Liver (tissue), 9 donors: Measurements from ENCODE around the gene PARD3. TPM values are rescaled to one million over a fixed set of nuclear protein-coding genes. Genes with fewer than 3 reads are reported as not detected.

Experiments
- DNase-seq: peaks from one replicate; pipeline ENCODE4 v3.0.0-alpha.2; 2017; ENCODE audit warnings: low spot score
- H3K27ac ChIP-seq, 2 donors: one replicate each; pipeline ENCODE4 v1.7.0; 2013; ENCODE audit warnings: inconsistent platforms in 2 of 2, low read length in 2 of 2, control low read depth in 1 of 2, low read depth in 1 of 2, mild to moderate bottlenecking in 1 of 2
- H3K27me3 ChIP-seq, 4 donors: one replicate each; pipeline versions ENCODE4 v1.6.1 to v1.7.0; 2013; ENCODE audit warnings: low read length in 3 of 4, inconsistent platforms in 1 of 4, mild to moderate bottlenecking in 1 of 4, moderate library complexity in 1 of 4; ENCODE audit not compliant: control insufficient read depth in 4 of 4, insufficient read depth in 4 of 4
- H3K36me3 ChIP-seq, 4 donors: one replicate each; pipeline versions ENCODE4 v1.6.1 to v1.7.0; 2013; ENCODE audit warnings: low read length in 3 of 4, mild to moderate bottlenecking in 3 of 4, low read depth in 1 of 4, moderate library complexity in 1 of 4; ENCODE audit not compliant: control insufficient read depth in 4 of 4, insufficient read depth in 3 of 4
- H3K4me1 ChIP-seq, 4 donors: one replicate each; pipeline versions ENCODE4 v1.6.1 to v1.7.0; 2013; ENCODE audit warnings: low read length in 3 of 4, mild to moderate bottlenecking in 3 of 4, moderate library complexity in 1 of 4; ENCODE audit not compliant: control insufficient read depth in 4 of 4, insufficient read depth in 4 of 4
- H3K4me3 ChIP-seq, 3 donors: one replicate each; pipeline versions ENCODE4 v1.6.1 to v1.7.0; 2013; ENCODE audit warnings: low read length in 3 of 3, control low read depth in 1 of 3, low read depth in 1 of 3, mild to moderate bottlenecking in 1 of 3
- H3K9ac ChIP-seq, 2 donors: one replicate each; pipeline ENCODE4 v1.7.0; 2013; ENCODE audit warnings: low read length in 2 of 2, mild to moderate bottlenecking in 2 of 2, moderate library complexity in 2 of 2, control low read depth in 1 of 2, low read depth in 1 of 2
- H3K9me3 ChIP-seq, 4 donors: one replicate each; pipeline versions ENCODE4 v1.6.1 to v1.7.0; 2013; ENCODE audit warnings: low read length in 3 of 4; ENCODE audit not compliant: control insufficient read depth in 4 of 4
- CTCF ChIP-seq: fragments of 150-350 bp; IDR thresholded peaks from 2 replicates; pipeline ENCODE4 v1.5.1; 2017; ENCODE audit warnings: improper control_type of control experiment, low read depth, low read length; ENCODE audit not compliant: missing input control
- EGR1 ChIP-seq, 2 donors: IDR thresholded peaks; 2 replicates each; pipeline ENCODE4 v1.6.1; 2016 to 2018; ENCODE audit warnings: antibody characterized with exemption in 2 of 2, low read depth in 2 of 2
- FOXA1 ChIP-seq: IDR thresholded peaks from 2 replicates; pipeline ENCODE4 v1.6.1; 2016; ENCODE audit warnings: antibody characterized with exemption
- FOXA2 ChIP-seq: IDR thresholded peaks from 2 replicates; pipeline ENCODE4 v1.6.1; 2016; ENCODE audit warnings: antibody characterized with exemption
- GABPA ChIP-seq, 2 donors: IDR thresholded peaks in 1 of 2; conservative IDR thresholded peaks in 1 of 2; 2 replicates each; pipeline ENCODE4 v1.6.1; 2016; ENCODE audit warnings: antibody characterized with exemption in 2 of 2, mild to moderate bottlenecking in 1 of 2, moderate library complexity in 1 of 2
- HNF4A ChIP-seq, 2 donors: conservative IDR thresholded peaks; 2 replicates each; pipeline ENCODE4 v1.6.1; 2016; ENCODE audit warnings: antibody characterized with exemption in 2 of 2, mild to moderate bottlenecking in 2 of 2
- HNF4G ChIP-seq: IDR thresholded peaks from 2 replicates; pipeline ENCODE4 v1.6.1; 2016; ENCODE audit warnings: antibody characterized with exemption
- JUND ChIP-seq, 2 donors: IDR thresholded peaks; 2 replicates each; pipeline ENCODE4 v1.6.1; 2016; ENCODE audit warnings: antibody characterized with exemption in 2 of 2
- NR2F2 ChIP-seq: IDR thresholded peaks from 2 replicates; pipeline ENCODE4 v1.6.1; 2016; ENCODE audit warnings: antibody characterized with exemption
- RAD21 ChIP-seq, 2 donors: IDR thresholded peaks; 2 replicates each; pipeline ENCODE4 v1.6.1; 2016; ENCODE audit warnings: antibody characterized with exemption in 2 of 2, mild to moderate bottlenecking in 2 of 2
- RXRA ChIP-seq, 2 donors: IDR thresholded peaks; 2 replicates each; pipeline ENCODE4 v1.6.1; 2017 to 2018; ENCODE audit warnings: antibody characterized with exemption in 2 of 2, mild to moderate bottlenecking in 1 of 2
- SP1 ChIP-seq: IDR thresholded peaks from 2 replicates; pipeline ENCODE4 v1.6.1; 2018; ENCODE audit warnings: antibody characterized with exemption, mild to moderate bottlenecking
- TAF1 ChIP-seq: conservative IDR thresholded peaks from 2 replicates; pipeline ENCODE4 v1.6.1; 2016; ENCODE audit warnings: antibody characterized with exemption, mild to moderate bottlenecking
- YY1 ChIP-seq: IDR thresholded peaks from 2 replicates; pipeline ENCODE4 v1.6.1; 2016; ENCODE audit warnings: antibody characterized with exemption, mild to moderate bottlenecking
- ZBTB33 ChIP-seq: IDR thresholded peaks from 2 replicates; pipeline ENCODE4 v1.6.1; 2016; ENCODE audit warnings: antibody characterized with exemption
- WGBS: extraction: QIAGEN DNeasy Blood & Tissue Kit; methylation state at CpG from one replicate; pipeline ENCODE4 v1.1.7; 2013; 5-methylcytosine and 5-hydroxymethylcytosine counted together
- polyA plus RNA-seq, 2 donors: library from polyadenylated mRNA; stranded (reverse) in 1 of 2; unstranded in 1 of 2; fragments of 200-250 nt in 1 of 2; fragments of >200 nt in 1 of 2; fragmentation: Nextera tagmentation in 1 of 2; extraction: Ambion mirVana in 1 of 2; gene quantifications; one replicate each; pipeline versions ENCODE4 v1.2.1 to v1.2.3, GENCODE V29; 2013 to 2015
- total RNA-seq, 2 donors: library from RNA; depleted of rRNA; stranded (reverse); fragments of >200 nt; gene quantifications; one replicate each; pipeline ENCODE4 v1.2.3, GENCODE V29; 2014
- TF ChIP-seq, protein P1 (sequence below): IDR thresholded peaks from 2 replicates; pipeline ENCODE4 v1.6.1; 2016; ENCODE audit warnings: antibody characterized with exemption
- TF ChIP-seq, protein P2 (sequence below): IDR thresholded peaks from 2 replicates; pipeline ENCODE4 v1.6.1; 2016; ENCODE audit warnings: antibody characterized with exemption
- TF ChIP-seq, protein P3 (sequence below): IDR thresholded peaks from 2 replicates; pipeline ENCODE4 v1.6.1; 2016; ENCODE audit warnings: antibody characterized with exemption, mild to moderate bottlenecking
- donor health status: healthy.
- donor health status: healthy.
- donor health status: healthy.
- donor health status: healthy.
- donor health status: healthy.

PARD3 gene
- total and polyA plus RNA-seq, 4 donors, result 12.3 to 43.8 (median 13.5) TPM

DNA sequence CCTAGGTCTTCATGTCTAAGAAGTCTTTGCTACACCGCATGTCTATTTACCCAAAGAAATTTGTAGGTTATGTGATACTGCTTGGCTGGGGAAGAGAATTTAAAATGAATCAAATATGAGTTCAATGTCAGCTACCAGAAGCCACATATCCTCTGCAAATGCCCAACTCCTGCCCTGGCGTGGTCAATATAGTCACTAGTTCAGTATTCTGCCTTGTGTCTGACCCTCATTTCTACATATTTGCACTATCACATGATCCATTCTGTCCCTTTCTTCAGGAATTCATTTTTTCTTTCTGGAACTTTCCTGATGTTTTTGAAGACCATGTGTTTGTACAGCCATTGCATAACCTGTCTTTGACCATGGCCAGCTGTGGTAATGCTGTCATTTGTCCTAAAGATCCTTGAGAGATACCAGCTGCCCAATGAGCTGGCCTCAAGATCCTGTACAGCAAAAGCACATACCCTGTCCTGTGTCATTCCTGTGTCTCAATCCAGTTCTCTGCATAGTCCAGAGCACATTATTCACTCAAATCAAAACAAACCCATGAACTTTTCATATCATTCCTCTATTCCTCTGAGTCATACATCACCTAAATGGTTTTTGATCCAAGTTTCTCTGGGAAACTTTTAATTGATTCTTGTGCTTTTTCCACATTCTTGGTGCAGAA, 524.5 kb downstream of the PARD3 start:
- DNase-seq, result no peak
- H3K4me1 ChIP-seq, result peaks cover 0 to 5% (median 1%) of the 10 kb centered on the region in 4 donors
- H3K4me3 ChIP-seq, result no peak overlapping the region
- no peaks in the 10 kb centered on the region for H3K36me3 ChIP-seq
- WGBS, result 96% methylated on average over 2 of the region's 2 CpGs
- H3K9ac ChIP-seq, result no peak overlapping the region
- TF ChIP-seq YY1 (no peak), RAD21 (IDR thresholded peaks at IDR 0.05) (peak in 1 of 2 donors; percentile 12), TAF1 (no peak), RXRA (IDR thresholded peaks at IDR 0.05) (no peak), EGR1 (IDR thresholded peaks at IDR 0.05; ENCODE audit: low read depth in 2 of 2) (no peak), ZBTB33 (no peak), FOXA1 (no peak), CTCF (no peak), NR2F2 (peak; percentile 39), FOXA2 (no peak), GABPA (IDR thresholded peaks at IDR 0.05 in 1 of 2, conservative IDR thresholded peaks at IDR 0.05 in 1 of 2) (no peak), HNF4G (no peak), HNF4A (conservative IDR thresholded peaks at IDR 0.05) (no peak), SP1 (peak; percentile 21), JUND (IDR thresholded peaks at IDR 0.05) (peak in 1 of 2 donors; percentile 17)
- TF ChIP-seq, protein P1, sequence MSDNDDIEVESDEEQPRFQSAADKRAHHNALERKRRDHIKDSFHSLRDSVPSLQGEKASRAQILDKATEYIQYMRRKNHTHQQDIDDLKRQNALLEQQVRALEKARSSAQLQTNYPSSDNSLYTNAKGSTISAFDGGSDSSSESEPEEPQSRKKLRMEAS, result peak; percentile 15
- TF ChIP-seq, protein P2, sequence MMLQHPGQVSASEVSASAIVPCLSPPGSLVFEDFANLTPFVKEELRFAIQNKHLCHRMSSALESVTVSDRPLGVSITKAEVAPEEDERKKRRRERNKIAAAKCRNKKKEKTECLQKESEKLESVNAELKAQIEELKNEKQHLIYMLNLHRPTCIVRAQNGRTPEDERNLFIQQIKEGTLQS, result no peak
- TF ChIP-seq, protein P3, sequence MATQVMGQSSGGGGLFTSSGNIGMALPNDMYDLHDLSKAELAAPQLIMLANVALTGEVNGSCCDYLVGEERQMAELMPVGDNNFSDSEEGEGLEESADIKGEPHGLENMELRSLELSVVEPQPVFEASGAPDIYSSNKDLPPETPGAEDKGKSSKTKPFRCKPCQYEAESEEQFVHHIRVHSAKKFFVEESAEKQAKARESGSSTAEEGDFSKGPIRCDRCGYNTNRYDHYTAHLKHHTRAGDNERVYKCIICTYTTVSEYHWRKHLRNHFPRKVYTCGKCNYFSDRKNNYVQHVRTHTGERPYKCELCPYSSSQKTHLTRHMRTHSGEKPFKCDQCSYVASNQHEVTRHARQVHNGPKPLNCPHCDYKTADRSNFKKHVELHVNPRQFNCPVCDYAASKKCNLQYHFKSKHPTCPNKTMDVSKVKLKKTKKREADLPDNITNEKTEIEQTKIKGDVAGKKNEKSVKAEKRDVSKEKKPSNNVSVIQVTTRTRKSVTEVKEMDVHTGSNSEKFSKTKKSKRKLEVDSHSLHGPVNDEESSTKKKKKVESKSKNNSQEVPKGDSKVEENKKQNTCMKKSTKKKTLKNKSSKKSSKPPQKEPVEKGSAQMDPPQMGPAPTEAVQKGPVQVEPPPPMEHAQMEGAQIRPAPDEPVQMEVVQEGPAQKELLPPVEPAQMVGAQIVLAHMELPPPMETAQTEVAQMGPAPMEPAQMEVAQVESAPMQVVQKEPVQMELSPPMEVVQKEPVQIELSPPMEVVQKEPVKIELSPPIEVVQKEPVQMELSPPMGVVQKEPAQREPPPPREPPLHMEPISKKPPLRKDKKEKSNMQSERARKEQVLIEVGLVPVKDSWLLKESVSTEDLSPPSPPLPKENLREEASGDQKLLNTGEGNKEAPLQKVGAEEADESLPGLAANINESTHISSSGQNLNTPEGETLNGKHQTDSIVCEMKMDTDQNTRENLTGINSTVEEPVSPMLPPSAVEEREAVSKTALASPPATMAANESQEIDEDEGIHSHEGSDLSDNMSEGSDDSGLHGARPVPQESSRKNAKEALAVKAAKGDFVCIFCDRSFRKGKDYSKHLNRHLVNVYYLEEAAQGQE, result no peak
- H3K27me3 ChIP-seq, result no peaks in the 10 kb centered on the region
- H3K9me3 ChIP-seq, result no peaks in the 10 kb centered on the region
- H3K27ac ChIP-seq, result no peak overlapping the region
